Rectal smooth muscle tissue (tissue), 1 donor: ENCODE results near the gene EXT2.

ENCODE experiments used
- H3K27ac ChIP-seq: one replicate; pipeline ENCODE4 v1.7.0; 2013; ENCODE audit warnings: low read depth, low read length, inconsistent platforms
- H3K27me3 ChIP-seq: one replicate; pipeline ENCODE4 v1.7.0; 2013; ENCODE audit warnings: low read length; ENCODE audit not compliant: control insufficient read depth, insufficient read depth
- H3K36me3 ChIP-seq: one replicate; pipeline ENCODE4 v1.7.0; 2013; ENCODE audit warnings: low read length; ENCODE audit not compliant: control insufficient read depth, insufficient read depth
- H3K4me1 ChIP-seq: one replicate; pipeline ENCODE4 v1.7.0; 2013; ENCODE audit warnings: low read length; ENCODE audit not compliant: control insufficient read depth, insufficient read depth
- H3K4me3 ChIP-seq: one replicate; pipeline ENCODE4 v1.7.0; 2013; ENCODE audit warnings: low read length
- H3K9ac ChIP-seq: one replicate; pipeline ENCODE4 v1.7.0; 2013; ENCODE audit warnings: low read length

The EXT2 gene

GRCh38 chr11:44261800-44262591 is 166.5 kb downstream of the EXT2 start:
- Histone ChIP-seq H3K4me3 (no peak overlapping the region), H3K4me1 (no peaks in the 10 kb centered on the region), H3K9ac (no peak overlapping the region), H3K36me3 (no peaks in the 10 kb centered on the region), H3K27ac (no peak overlapping the region), H3K27me3 (no peaks in the 10 kb centered on the region)

GRCh38 chr11:44263738-44264437 is 168.4 kb downstream of the EXT2 start:
- Histone ChIP-seq H3K9ac (no peak overlapping the region), H3K4me3 (no peak overlapping the region), H3K27ac (no peak overlapping the region), H3K4me1 (no peaks in the 10 kb centered on the region), H3K27me3 (no peaks in the 10 kb centered on the region), H3K36me3 (no peaks in the 10 kb centered on the region)

- no peaks in the 10 kb centered on the region for H3K4me1 ChIP-seq
- H3K27ac ChIP-seq, result no peak overlapping the region
- H3K36me3 ChIP-seq, result no peaks in the 10 kb centered on the region
- no peak overlapping the region for H3K4me3 ChIP-seq
- no peak overlapping the region for H3K9ac ChIP-seq
- no peaks in the 10 kb centered on the region for H3K27me3 ChIP-seq
Measured at GRCh38 chr11:44264438-44264749, 168.9 kb downstream of the EXT2 start.

GRCh38 chr11:44264761-44265160 is 169.3 kb downstream of the EXT2 start:
- H3K36me3 ChIP-seq, result no peaks in the 10 kb centered on the region
- no peak overlapping the region for H3K27ac ChIP-seq
- H3K4me1 ChIP-seq, result no peaks in the 10 kb centered on the region
- no peak overlapping the region for H3K9ac ChIP-seq
- H3K4me3 ChIP-seq, result no peak overlapping the region
- no peaks in the 10 kb centered on the region for H3K27me3 ChIP-seq

- Histone ChIP-seq H3K27ac (no peak overlapping the region), H3K27me3 (no peaks in the 10 kb centered on the region)
Measured at GRCh38 chr11:44266056-44266780, 170.7 kb downstream of the EXT2 start.

GRCh38 chr11:44267006-44267749 is 171.7 kb downstream of the EXT2 start:
- Histone ChIP-seq H3K4me1 (no peaks in the 10 kb centered on the region), H3K9ac (no peak overlapping the region), H3K4me3 (no peak overlapping the region), H3K27me3 (no peaks in the 10 kb centered on the region), H3K36me3 (no peaks in the 10 kb centered on the region), H3K27ac (no peak overlapping the region)

More at GRCh38 chr11:44266056-44266780, 170.7 kb downstream of the EXT2 start:
- Histone ChIP-seq H3K4me1 (no peaks in the 10 kb centered on the region), H3K9ac (no peak overlapping the region), H3K4me3 (no peak overlapping the region), H3K36me3 (no peaks in the 10 kb centered on the region)

GRCh38 chr11:44267750-44268613 is 172.5 kb downstream of the EXT2 start:
- Histone ChIP-seq H3K9ac (no peak overlapping the region), H3K27me3 (no peaks in the 10 kb centered on the region), H3K36me3 (no peaks in the 10 kb centered on the region), H3K27ac (no peak overlapping the region), H3K4me1 (no peaks in the 10 kb centered on the region), H3K4me3 (no peak overlapping the region)

GRCh38 chr11:44268614-44269080 is 173.2 kb downstream of the EXT2 start:
- Histone ChIP-seq H3K36me3 (no peaks in the 10 kb centered on the region), H3K9ac (no peak overlapping the region), H3K4me3 (no peak overlapping the region)

GRCh38 chr11:44269369-44270351 is 174.2 kb downstream of the EXT2 start:
- no peak overlapping the region for H3K4me3 ChIP-seq
- H3K36me3 ChIP-seq, result no peaks in the 10 kb centered on the region
- H3K9ac ChIP-seq, result no peak overlapping the region
- no peaks in the 10 kb centered on the region for H3K4me1 ChIP-seq
- H3K27me3 ChIP-seq, result no peaks in the 10 kb centered on the region
- H3K27ac ChIP-seq, result no peak overlapping the region

More at GRCh38 chr11:44268614-44269080, 173.2 kb downstream of the EXT2 start:
- H3K4me1 ChIP-seq, result no peaks in the 10 kb centered on the region
- no peaks in the 10 kb centered on the region for H3K27me3 ChIP-seq
- H3K27ac ChIP-seq, result no peak overlapping the region

- Histone ChIP-seq H3K27ac (no peak overlapping the region), H3K27me3 (no peaks in the 10 kb centered on the region), H3K9ac (no peak overlapping the region), H3K36me3 (no peaks in the 10 kb centered on the region), H3K4me3 (no peak overlapping the region), H3K4me1 (no peaks in the 10 kb centered on the region)
Measured at GRCh38 chr11:44270403-44271273, 175.2 kb downstream of the EXT2 start.
